ENCODE data around the gene GAB1. TPM values are rescaled to one million over a fixed set of nuclear protein-coding genes. Genes with fewer than 3 reads are reported as not detected.

GAB1 gene
- total RNA-seq, 1 experiment from 2014 or later = 8.8 TPM

- Mint-ChIP-seq H3K4me1 (ENCODE audit: low read depth, unreplicated experiment) (no peaks in the 10 kb centered on the region), H3K4me3 (ENCODE audit: low read depth, unreplicated experiment) (no peak overlapping the region), H3K27ac (ENCODE audit: unreplicated experiment) (no peak overlapping the region), H3K9me3 (ENCODE audit: low read depth, unreplicated experiment) (no peaks in the 10 kb centered on the region), H3K36me3 (ENCODE audit: insufficient read depth, unreplicated experiment) (no peaks in the 10 kb centered on the region), H3K27me3 (ENCODE audit: unreplicated experiment) (no peaks in the 10 kb centered on the region)
- no peak for TF ChIP-seq CTCF (IDR thresholded peaks at IDR 0.05; ENCODE audit: unreplicated experiment)
- DNase-seq = no peak
- intact Hi-C loops (cut with micrococcal nuclease; ENCODE audit: unreplicated experiment) = no loop called here
- CTCF ChIA-PET = no interaction called here
- BruUV-seq (replicated peaks) = no TSS peak
Observed at GRCh38 chr4:143424276-143424675, 87.6 kb downstream of the GAB1 start.

- H3K27ac Mint-ChIP-seq (ENCODE audit: unreplicated experiment) = no peak overlapping the region
- CTCF ChIA-PET = no interaction called here
Observed at GRCh38 chr4:143431526-143432257, 95.0 kb downstream of the GAB1 start.

GRCh38 chr4:143432258-143432591 is 95.5 kb downstream of the GAB1 start:
- BruUV-seq (replicated peaks) = no TSS peak

More at GRCh38 chr4:143431526-143432257, 95.0 kb downstream of the GAB1 start:
- no peak for TF ChIP-seq CTCF (IDR thresholded peaks at IDR 0.05; ENCODE audit: unreplicated experiment)
- Mint-ChIP-seq H3K4me3 (ENCODE audit: low read depth, unreplicated experiment) (no peak overlapping the region), H3K9me3 (ENCODE audit: low read depth, unreplicated experiment) (no peaks in the 10 kb centered on the region), H3K4me1 (ENCODE audit: low read depth, unreplicated experiment) (no peaks in the 10 kb centered on the region), H3K36me3 (ENCODE audit: insufficient read depth, unreplicated experiment) (no peaks in the 10 kb centered on the region), H3K27me3 (ENCODE audit: unreplicated experiment) (no peaks in the 10 kb centered on the region)
- DNase-seq = no peak
- intact Hi-C loops (cut with micrococcal nuclease; ENCODE audit: unreplicated experiment) = no loop called here
- no TSS peak for BruUV-seq (replicated peaks)

GRCh38 chr4:143433231-143433630 is 96.6 kb downstream of the GAB1 start:
- no peak for TF ChIP-seq CTCF (IDR thresholded peaks at IDR 0.05; ENCODE audit: unreplicated experiment)
- Mint-ChIP-seq H3K36me3 (ENCODE audit: insufficient read depth, unreplicated experiment) (no peaks in the 10 kb centered on the region), H3K4me1 (ENCODE audit: low read depth, unreplicated experiment) (no peaks in the 10 kb centered on the region), H3K4me3 (ENCODE audit: low read depth, unreplicated experiment) (no peak overlapping the region), H3K27me3 (ENCODE audit: unreplicated experiment) (no peaks in the 10 kb centered on the region), H3K9me3 (ENCODE audit: low read depth, unreplicated experiment) (no peaks in the 10 kb centered on the region), H3K27ac (ENCODE audit: unreplicated experiment) (no peak overlapping the region)
- CTCF ChIA-PET = no interaction called here
- intact Hi-C loops (cut with micrococcal nuclease; ENCODE audit: unreplicated experiment) = no loop called here
- BruUV-seq (replicated peaks) = no TSS peak
- DNase-seq = no peak

More at GRCh38 chr4:143432258-143432591, 95.5 kb downstream of the GAB1 start:
- H3K27me3 Mint-ChIP-seq (ENCODE audit: unreplicated experiment) = no peaks in the 10 kb centered on the region
- no peak overlapping the region for H3K27ac Mint-ChIP-seq (ENCODE audit: unreplicated experiment)
- H3K36me3 Mint-ChIP-seq (ENCODE audit: insufficient read depth, unreplicated experiment) = no peaks in the 10 kb centered on the region
- DNase-seq = no peak
- no peaks in the 10 kb centered on the region for H3K9me3 Mint-ChIP-seq (ENCODE audit: low read depth, unreplicated experiment)
- CTCF ChIA-PET = no interaction called here
- intact Hi-C loops (cut with micrococcal nuclease; ENCODE audit: unreplicated experiment) = no loop called here
- no peak overlapping the region for H3K4me3 Mint-ChIP-seq (ENCODE audit: low read depth, unreplicated experiment)
- no peaks in the 10 kb centered on the region for H3K4me1 Mint-ChIP-seq (ENCODE audit: low read depth, unreplicated experiment)
- TF ChIP-seq CTCF (IDR thresholded peaks at IDR 0.05; ENCODE audit: unreplicated experiment) = no peak
